ENCODE results near the gene AGXT2.
"Not testable (repeated sequence)": the region's sequence is repeated elsewhere in the genome, so short reads cannot be mapped to it uniquely, and the experiment has no call there.

The AGXT2 gene

GRCh38 chr5:35042781-35043180, 5.0 kb downstream of the AGXT2 start:
- peaks cover 92% of the 10 kb centered on the region for H3K27me3 ChIP-seq (ENCODE audit: insufficient read depth, low read depth, severe bottlenecking)
- TF ChIP-seq CTCF (IDR thresholded peaks at IDR 0.05; ENCODE audit: low read depth, low read length) = no peak

GRCh38 chr5:35041261-35041660, 6.5 kb downstream of the AGXT2 start:
- no peak for TF ChIP-seq CTCF (IDR thresholded peaks at IDR 0.05; ENCODE audit: low read depth, low read length)
- Histone ChIP-seq H3K4me3 (ENCODE audit: low read depth, low read length) (no peak overlapping the region), H3K36me3 (no peaks in the 10 kb centered on the region), H3K27ac (no peak overlapping the region), H3K27me3 (ENCODE audit: insufficient read depth, low read depth, severe bottlenecking) (peaks cover 90% of the 10 kb centered on the region), H3K9me3 (ENCODE audit: severe bottlenecking) (no peaks in the 10 kb centered on the region)
- no peak for DNase-seq

More at GRCh38 chr5:35042781-35043180, 5.0 kb downstream of the AGXT2 start:
- no peak overlapping the region for H3K4me3 ChIP-seq (ENCODE audit: low read depth, low read length)
- H3K9me3 ChIP-seq (ENCODE audit: severe bottlenecking) = no peaks in the 10 kb centered on the region
- H3K36me3 ChIP-seq = no peaks in the 10 kb centered on the region
- no peak overlapping the region for H3K27ac ChIP-seq
- no peak for DNase-seq

GRCh38 chr5:35038891-35039290, 8.9 kb downstream of the AGXT2 start:
- no peak for DNase-seq
- peaks cover 89% of the 10 kb centered on the region for H3K27me3 ChIP-seq (ENCODE audit: insufficient read depth, low read depth, severe bottlenecking)

GRCh38 chr5:35036536-35036935, 11.2 kb downstream of the AGXT2 start:
- peaks cover 91% of the 10 kb centered on the region for H3K27me3 ChIP-seq (ENCODE audit: insufficient read depth, low read depth, severe bottlenecking)
- H3K9me3 ChIP-seq (ENCODE audit: severe bottlenecking) = no peaks in the 10 kb centered on the region
- H3K4me3 ChIP-seq (ENCODE audit: low read depth, low read length) = no peak overlapping the region
- no peak for DNase-seq
- H3K36me3 ChIP-seq = no peaks in the 10 kb centered on the region
- no peak for TF ChIP-seq CTCF (IDR thresholded peaks at IDR 0.05; ENCODE audit: low read depth, low read length)
- H3K27ac ChIP-seq = no peak overlapping the region

More at GRCh38 chr5:35038891-35039290, 8.9 kb downstream of the AGXT2 start:
- H3K4me3 ChIP-seq (ENCODE audit: low read depth, low read length) = no peak overlapping the region
- H3K27ac ChIP-seq = no peak overlapping the region
- H3K36me3 ChIP-seq = no peaks in the 10 kb centered on the region
- no peaks in the 10 kb centered on the region for H3K9me3 ChIP-seq (ENCODE audit: severe bottlenecking)
- TF ChIP-seq CTCF (IDR thresholded peaks at IDR 0.05; ENCODE audit: low read depth, low read length) = no peak

GRCh38 chr5:35035929-35036328, 11.8 kb downstream of the AGXT2 start:
- not testable (repeated sequence) for H3K9me3 ChIP-seq (ENCODE audit: severe bottlenecking); H3K27ac ChIP-seq; H3K36me3 ChIP-seq; H3K4me3 ChIP-seq (ENCODE audit: low read depth, low read length); DNase-seq
- peaks cover 90% of the 10 kb centered on the region for H3K27me3 ChIP-seq (ENCODE audit: insufficient read depth, low read depth, severe bottlenecking)

- H3K4me3 ChIP-seq (ENCODE audit: low read depth, low read length) = no peak overlapping the region
- no peaks in the 10 kb centered on the region for H3K9me3 ChIP-seq (ENCODE audit: severe bottlenecking)
- no peaks in the 10 kb centered on the region for H3K36me3 ChIP-seq
- no peak for DNase-seq
- peaks cover 90% of the 10 kb centered on the region for H3K27me3 ChIP-seq (ENCODE audit: insufficient read depth, low read depth, severe bottlenecking)
- H3K27ac ChIP-seq = no peak overlapping the region
- TF ChIP-seq CTCF (IDR thresholded peaks at IDR 0.05; ENCODE audit: low read depth, low read length) = no peak
These were observed 12.5 kb downstream of the AGXT2 start for GRCh38 chr5:35035271-35035670.
